GM23338 (cell line): Measurements from ENCODE around the gene SORL1. TPM values are rescaled to one million over a fixed set of nuclear protein-coding genes. Genes with fewer than 3 reads are reported as not detected.

Experiments used
- ATAC-seq: fragments of 200-7000 bp; cut with Tn5 transposase; 3 replicates; pipeline ENCODE4 v1.9.1; 2020
- DNase-seq: peaks from one replicate; pipeline ENCODE4 v3.0.0-alpha.2; 2015; ENCODE audit warnings: low spot score
- H2AFZ ChIP-seq: fragments of 200-600 bp; sonication (generic); 2 replicates; pipeline ENCODE4 v1.8.0; 2016; ENCODE audit warnings: antibody characterized with exemption, mild to moderate bottlenecking, moderate library complexity
- H3F3A ChIP-seq: fragments of 200-600 bp; sonication (generic); replicated peaks from 2 replicates; pipeline ENCODE4 v1.8.0; 2017; ENCODE audit warnings: antibody characterized with exemption, mixed run types, low read depth
- H3K27ac ChIP-seq: fragments of 200-600 bp; sonication (generic); 2 replicates; pipeline ENCODE4 v1.6.1; 2016; ENCODE audit warnings: low read depth
- H3K27me3 ChIP-seq: fragments of 200-600 bp; sonication (generic); 2 replicates; pipeline ENCODE4 v1.8.0; 2016; ENCODE audit warnings: mild to moderate bottlenecking, mixed run types, moderate library complexity; ENCODE audit not compliant: insufficient read depth
- H3K36me3 ChIP-seq: fragments of 200-600 bp; sonication (generic); 2 replicates; pipeline ENCODE4 v1.8.0; 2016; ENCODE audit warnings: mild to moderate bottlenecking; ENCODE audit not compliant: insufficient read depth
- H3K4me1 ChIP-seq: fragments of 200-600 bp; sonication (generic); 2 replicates; pipeline ENCODE4 v1.8.0; 2016; ENCODE audit warnings: mild to moderate bottlenecking, moderate library complexity; ENCODE audit not compliant: insufficient read depth
- H3K4me2 ChIP-seq: fragments of 200-600 bp; sonication (generic); 2 replicates; pipeline ENCODE4 v1.7.1; 2017; ENCODE audit warnings: mixed run types
- H3K4me3 ChIP-seq: fragments of 200-600 bp; sonication (generic); 2 replicates; pipeline ENCODE4 v1.6.1; 2016; ENCODE audit warnings: mixed run types
- H3K79me2 ChIP-seq: fragments of 200-600 bp; sonication (generic); replicated peaks from 2 replicates; pipeline ENCODE4 v1.8.0; 2017; ENCODE audit warnings: mild to moderate bottlenecking; ENCODE audit not compliant: insufficient read depth
- H3K9me2 ChIP-seq: fragments of 200-600 bp; sonication (generic); 2 replicates; pipeline ENCODE4 v1.8.0; 2017; ENCODE audit not compliant: insufficient read depth
- H4K20me1 ChIP-seq: fragments of 200-600 bp; sonication (generic); replicated peaks from 2 replicates; pipeline ENCODE4 v1.8.0; 2017; ENCODE audit warnings: mild to moderate bottlenecking; ENCODE audit not compliant: insufficient read depth
- H3K27ac Mint-ChIP-seq: 2 replicates; pipeline ENCODE4 v1.8.0; 2020; ENCODE audit warnings: inconsistent platforms, mild to moderate bottlenecking, moderate library complexity, mixed read lengths
- H3K27me3 Mint-ChIP-seq: 3 replicates; pipeline ENCODE4 v1.8.0; 2022; ENCODE audit warnings: low read depth, mild to moderate bottlenecking, moderate library complexity, mixed read lengths, inconsistent platforms; ENCODE audit not compliant: insufficient read depth, poor library complexity
- H3K36me3 Mint-ChIP-seq: 3 replicates; pipeline ENCODE4 v1.8.0; 2021; ENCODE audit warnings: low read depth, mild to moderate bottlenecking, inconsistent platforms, moderate library complexity, mixed read lengths
- H3K4me1 Mint-ChIP-seq: 3 replicates; pipeline ENCODE4 v1.8.0; 2020; ENCODE audit warnings: mild to moderate bottlenecking, inconsistent platforms, mixed read lengths
- H3K4me3 Mint-ChIP-seq: 3 replicates; pipeline ENCODE4 v1.8.0; 2021; ENCODE audit warnings: moderate library complexity, mild to moderate bottlenecking, inconsistent platforms, mixed read lengths
- H3K9me3 Mint-ChIP-seq: 3 replicates; pipeline ENCODE4 v1.8.0; 2020; ENCODE audit warnings: moderate library complexity, mild to moderate bottlenecking, inconsistent platforms, mixed read lengths
- EZH2phosphoT487 ChIP-seq: fragments of 200-600 bp; sonication (generic); IDR thresholded peaks from one replicate; pipeline ENCODE4 v1.8.1; 2018; ENCODE audit warnings: antibody characterized with exemption; ENCODE audit not compliant: unreplicated experiment
- POLR2AphosphoS5 ChIP-seq: IDR thresholded peaks from 2 replicates; pipeline ENCODE4 v1.6.1; 2016; ENCODE audit warnings: antibody characterized with exemption, low read depth
- ZNF114 ChIP-seq: fragments of 250-450 bp; sonication (Bioruptor Pico); IDR thresholded peaks from 2 replicates; pipeline ENCODE4 v1.5.0; 2020; ENCODE audit warnings: mild to moderate bottlenecking, moderate library complexity
- polyA plus RNA-seq: library from polyadenylated mRNA; unstranded; fragments of >200 nt; fragmentation: Nextera tagmentation; extraction: Ambion mirVana; gene quantifications from 2 replicates; pipeline ENCODE4 v1.2.1, GENCODE V29; 2016
- total RNA-seq: library from RNA; depleted of rRNA; stranded (reverse); fragments of >200 nt; shearing (Covaris generic); gene quantifications from 2 replicates; pipeline ENCODE4 v1.2.3, GENCODE V29; 2014
- TF ChIP-seq, protein P1 (sequence below): IDR thresholded peaks from one replicate; pipeline ENCODE4 v1.6.1; 2018; ENCODE audit warnings: antibody characterized with exemption; ENCODE audit not compliant: unreplicated experiment
- TF ChIP-seq, protein P2 (sequence below): IDR thresholded peaks from 2 replicates; pipeline ENCODE4 v1.6.1; 2016; ENCODE audit warnings: antibody characterized with exemption

SORL1 gene
- total and polyA plus RNA-seq, 2 experiments from 2014 or later = 23.0 to 78.8 TPM

DNA sequence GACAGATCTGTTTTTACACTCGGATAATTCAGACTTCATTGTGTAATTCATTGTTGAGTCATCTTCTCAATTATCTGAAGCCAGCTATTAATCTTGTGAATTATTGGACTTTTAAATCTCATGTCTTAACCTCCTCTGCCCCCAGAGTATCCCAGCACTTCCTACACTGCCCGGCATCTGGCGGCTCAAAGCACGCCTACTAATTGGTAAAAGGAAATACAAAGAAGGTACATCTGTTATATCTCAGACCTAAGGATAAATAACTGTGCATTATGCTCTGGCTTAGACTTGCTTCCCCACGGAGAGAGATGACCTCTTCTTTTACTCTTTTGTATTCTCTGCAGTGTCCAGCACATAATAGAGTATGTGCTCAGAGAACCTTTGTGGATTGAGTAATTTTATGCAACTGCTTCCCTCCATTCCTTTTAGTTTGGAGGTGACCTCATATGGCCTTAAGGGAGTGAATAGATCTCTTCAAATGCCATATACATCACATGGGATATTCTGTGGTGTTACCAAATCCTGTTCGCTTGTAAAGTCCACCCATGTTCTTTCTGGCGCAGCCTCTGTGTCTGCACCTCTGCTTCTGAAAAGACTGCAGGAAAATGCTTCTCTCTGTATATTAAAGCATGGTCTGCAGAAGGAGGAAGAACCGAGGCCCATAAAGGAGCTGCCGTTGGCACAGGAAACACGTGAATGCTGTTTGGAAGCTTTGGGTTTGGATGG is 126.3 kb downstream of the SORL1 start:
- H3K36me3 ChIP-seq = peaks cover 64% of the 10 kb centered on the region
- Mint-ChIP-seq H3K27me3 (no peaks in the 10 kb centered on the region), H3K27ac (no peak overlapping the region), H3K9me3 (peaks cover 11% of the 10 kb centered on the region), H3K4me3 (no peak overlapping the region), H3K4me1 (no peaks in the 10 kb centered on the region), H3K36me3 (peaks cover 87% of the 10 kb centered on the region)
- no peaks in the 10 kb centered on the region for H3K9me2 ChIP-seq
- no peak overlapping the region for H3K27ac ChIP-seq
- ATAC-seq (no peak), DNase-seq (no peak)
- H3K4me1 ChIP-seq = no peaks in the 10 kb centered on the region
- TF ChIP-seq EZH2phosphoT487 (no peak), ZNF114 (no peak)
- H3F3A ChIP-seq = no peaks in the 10 kb centered on the region
- no peak overlapping the region for H2AFZ ChIP-seq
- 0 out of 2 replicates have a peak, but pooled peaks cover 5% of the 10 kb centered on the region for H4K20me1 ChIP-seq
- H3K4me3 ChIP-seq = no peak overlapping the region
- H3K4me2 ChIP-seq = no peak overlapping the region
- H3K27me3 ChIP-seq = no peaks in the 10 kb centered on the region
- no peaks in the 10 kb centered on the region for H3K79me2 ChIP-seq

DNA sequence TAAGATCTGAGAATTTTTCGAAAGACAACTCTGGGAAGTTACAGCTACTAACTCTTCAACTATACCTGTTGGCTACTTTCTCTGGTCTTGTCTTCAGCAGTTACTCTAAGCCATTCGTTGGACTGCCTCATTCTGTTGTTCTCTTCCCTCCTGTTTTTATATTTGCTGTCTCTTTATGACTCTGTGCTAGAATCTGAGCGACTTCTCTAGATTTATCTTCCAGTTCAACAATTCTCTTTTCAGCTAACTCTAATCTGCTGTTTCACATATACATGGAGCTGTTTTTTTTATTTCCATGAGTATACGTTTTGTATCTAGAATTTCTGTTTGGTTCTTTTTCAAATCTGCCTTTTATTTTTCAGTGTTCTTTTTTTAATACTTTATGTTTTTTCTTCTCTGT is 128.0 kb downstream of the SORL1 start:
- DNase-seq (no peak), ATAC-seq (no peak)
- H3K27me3 ChIP-seq = no peaks in the 10 kb centered on the region
- Mint-ChIP-seq H3K27ac (no peak overlapping the region), H3K36me3 (peaks cover 85% of the 10 kb centered on the region), H3K27me3 (no peaks in the 10 kb centered on the region), H3K4me3 (no peak overlapping the region), H3K9me3 (peaks cover 11% of the 10 kb centered on the region), H3K4me1 (no peaks in the 10 kb centered on the region)
- H3K4me2 ChIP-seq = no peak overlapping the region
- TF ChIP-seq POLR2AphosphoS5 = no peak
- TF ChIP-seq, protein P1, sequence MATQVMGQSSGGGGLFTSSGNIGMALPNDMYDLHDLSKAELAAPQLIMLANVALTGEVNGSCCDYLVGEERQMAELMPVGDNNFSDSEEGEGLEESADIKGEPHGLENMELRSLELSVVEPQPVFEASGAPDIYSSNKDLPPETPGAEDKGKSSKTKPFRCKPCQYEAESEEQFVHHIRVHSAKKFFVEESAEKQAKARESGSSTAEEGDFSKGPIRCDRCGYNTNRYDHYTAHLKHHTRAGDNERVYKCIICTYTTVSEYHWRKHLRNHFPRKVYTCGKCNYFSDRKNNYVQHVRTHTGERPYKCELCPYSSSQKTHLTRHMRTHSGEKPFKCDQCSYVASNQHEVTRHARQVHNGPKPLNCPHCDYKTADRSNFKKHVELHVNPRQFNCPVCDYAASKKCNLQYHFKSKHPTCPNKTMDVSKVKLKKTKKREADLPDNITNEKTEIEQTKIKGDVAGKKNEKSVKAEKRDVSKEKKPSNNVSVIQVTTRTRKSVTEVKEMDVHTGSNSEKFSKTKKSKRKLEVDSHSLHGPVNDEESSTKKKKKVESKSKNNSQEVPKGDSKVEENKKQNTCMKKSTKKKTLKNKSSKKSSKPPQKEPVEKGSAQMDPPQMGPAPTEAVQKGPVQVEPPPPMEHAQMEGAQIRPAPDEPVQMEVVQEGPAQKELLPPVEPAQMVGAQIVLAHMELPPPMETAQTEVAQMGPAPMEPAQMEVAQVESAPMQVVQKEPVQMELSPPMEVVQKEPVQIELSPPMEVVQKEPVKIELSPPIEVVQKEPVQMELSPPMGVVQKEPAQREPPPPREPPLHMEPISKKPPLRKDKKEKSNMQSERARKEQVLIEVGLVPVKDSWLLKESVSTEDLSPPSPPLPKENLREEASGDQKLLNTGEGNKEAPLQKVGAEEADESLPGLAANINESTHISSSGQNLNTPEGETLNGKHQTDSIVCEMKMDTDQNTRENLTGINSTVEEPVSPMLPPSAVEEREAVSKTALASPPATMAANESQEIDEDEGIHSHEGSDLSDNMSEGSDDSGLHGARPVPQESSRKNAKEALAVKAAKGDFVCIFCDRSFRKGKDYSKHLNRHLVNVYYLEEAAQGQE = no peak
- TF ChIP-seq, protein P2, sequence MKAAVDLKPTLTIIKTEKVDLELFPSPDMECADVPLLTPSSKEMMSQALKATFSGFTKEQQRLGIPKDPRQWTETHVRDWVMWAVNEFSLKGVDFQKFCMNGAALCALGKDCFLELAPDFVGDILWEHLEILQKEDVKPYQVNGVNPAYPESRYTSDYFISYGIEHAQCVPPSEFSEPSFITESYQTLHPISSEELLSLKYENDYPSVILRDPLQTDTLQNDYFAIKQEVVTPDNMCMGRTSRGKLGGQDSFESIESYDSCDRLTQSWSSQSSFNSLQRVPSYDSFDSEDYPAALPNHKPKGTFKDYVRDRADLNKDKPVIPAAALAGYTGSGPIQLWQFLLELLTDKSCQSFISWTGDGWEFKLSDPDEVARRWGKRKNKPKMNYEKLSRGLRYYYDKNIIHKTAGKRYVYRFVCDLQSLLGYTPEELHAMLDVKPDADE = no peak
- H3K79me2 ChIP-seq = no peaks in the 10 kb centered on the region
- no peak overlapping the region for H2AFZ ChIP-seq
- no peaks in the 10 kb centered on the region for H3K4me1 ChIP-seq
- peaks cover 67% of the 10 kb centered on the region for H3K36me3 ChIP-seq
- peaks cover 5% of the 10 kb centered on the region; the same call in 1 of the 2 replicates for H4K20me1 ChIP-seq
- no peak overlapping the region for H3K27ac ChIP-seq
- no peaks in the 10 kb centered on the region for H3K9me2 ChIP-seq
- no peak overlapping the region for H3K4me3 ChIP-seq
- no peaks in the 10 kb centered on the region for H3F3A ChIP-seq
